ENCODE results near the gene NAV1. TPM values are rescaled to one million over a fixed set of nuclear protein-coding genes. Genes with fewer than 3 reads are reported as not detected.

NAV1 gene
- total and polyA plus RNA-seq, 2 donors (not counting 3 experiments of a cell fraction or from before 2014, with no cell fraction given), result 19.9 to 138 TPM

- FAIRE-seq, result no peak
- dilution Hi-C loops (cut with MboI; ENCODE audit: extremely low pct_ligation_motif_present, low sequenced_read_pairs), result no loop called here
- POLR2A ChIA-PET, result interaction anchor here (1.0 kb wide), 1 partner anchor 181 kb away, joined by 3 read pairs; no protein-coding TSS in a partner anchor
Measured at GRCh38 chr1:201527879-201528278, 11.0 kb upstream of the NAV1 start.

More at GRCh38 chr1:201527879-201528278, 11.0 kb upstream of the NAV1 start:
- no peak for DNase-seq (ENCODE audit: low read depth, low spot score)
- H3K27me3 ChIP-seq (ENCODE audit: control insufficient read depth in 2 of 2, insufficient read depth in 2 of 2, low read length in 2 of 2), result no peaks in the 10 kb centered on the region
- intact Hi-C loops (cut with micrococcal nuclease), result no loop called here
- CTCF ChIA-PET, result no interaction called here
- H3K27ac ChIP-seq (ENCODE audit: insufficient read depth, low read depth, low read length), result no peak overlapping the region
- TF ChIP-seq MYC (IDR thresholded peaks at IDR 0.05; ENCODE audit: low read depth, low read length), result no peak
- TF ChIP-seq MAX (IDR thresholded peaks at IDR 0.05; ENCODE audit: insufficient read depth, insufficient read length), result no peak
- TF ChIP-seq EZH2 (IDR thresholded peaks at IDR 0.05; ENCODE audit: borderline replicate concordance, low read depth, low read length, severe bottlenecking), result no peak
- TF ChIP-seq FOS (IDR thresholded peaks at IDR 0.05; ENCODE audit: borderline replicate concordance, insufficient read depth, low read length), result no peak
- no peak for TF ChIP-seq POLR2AphosphoS5 (IDR thresholded peaks at IDR 0.05; ENCODE audit: insufficient read depth, low read depth, low read length)
- TF ChIP-seq CTCF (IDR thresholded peaks at IDR 0.05; ENCODE audit: extremely low read depth in 1 of 2, insufficient read depth in 1 of 2, low read depth in 1 of 2, low read length in 2 of 2), result no peak
- TF ChIP-seq GATA2 (IDR thresholded peaks at IDR 0.05; ENCODE audit: insufficient read depth, insufficient read length, low read depth, low read length), result no peak
- TF ChIP-seq JUN (IDR thresholded peaks at IDR 0.05; ENCODE audit: borderline replicate concordance, insufficient read depth, insufficient read length, low read depth), result no peak
- TF ChIP-seq POLR2A (IDR thresholded peaks at IDR 0.05; ENCODE audit: low read depth, low read length), result no peak
- H3K9me3 ChIP-seq (replicated peaks; ENCODE audit: control insufficient read depth, insufficient read depth, low read length), result no peaks in the 10 kb centered on the region
- no peaks in the 10 kb centered on the region for H3K4me1 ChIP-seq (ENCODE audit: control insufficient read depth, extremely low read depth, insufficient read depth, low read length)
- H3K79me2 ChIP-seq (ENCODE audit: control insufficient read depth, insufficient read depth, low read length), result no peaks in the 10 kb centered on the region
- H3K9ac ChIP-seq (replicated peaks; ENCODE audit: extremely low read depth, insufficient read depth, low read length), result no peak overlapping the region
- no peaks in the 10 kb centered on the region for H3K9me1 ChIP-seq (replicated peaks; ENCODE audit: control insufficient read depth, extremely low read depth, insufficient read depth, low read length)
- BruUV-seq (replicated peaks), result no TSS peak
- H2AFZ ChIP-seq (ENCODE audit: low read depth, low read length), result no peak overlapping the region
- H3K4me2 ChIP-seq (ENCODE audit: insufficient read depth, low read length), result no peak overlapping the region
- no peaks in the 10 kb centered on the region for H4K20me1 ChIP-seq (replicated peaks; ENCODE audit: control insufficient read depth, extremely low read depth, insufficient read depth, low read length)
- H3K36me3 ChIP-seq (ENCODE audit: control insufficient read depth in 2 of 2, extremely low read depth in 1 of 2, insufficient read depth in 2 of 2, low read length in 2 of 2), result no peaks in the 10 kb centered on the region
- H3K4me3 ChIP-seq (replicated peaks in 1 of 3; ENCODE audit: insufficient read depth in 1 of 3, low read depth in 1 of 3, low read length in 3 of 3), result no peak overlapping the region
